Mesendoderm (in vitro differentiated cells): ENCODE measurements around the gene CPNE8.
A peak's percentile ranks its signal among the peaks of the same experiment; 100 is the strongest.

Experiments used
- DNase-seq: peaks from one replicate; pipeline ENCODE4 v3.0.0; 2013
- H2AK5ac ChIP-seq: 2 replicates; pipeline ENCODE4 v1.6.1; 2013; ENCODE audit warnings: low read length, inconsistent platforms
- H2BK120ac ChIP-seq: 2 replicates; pipeline ENCODE4 v1.6.1; 2013; ENCODE audit warnings: low read depth, mild to moderate bottlenecking, low read length, moderate library complexity, mixed read lengths
- H2BK15ac ChIP-seq: replicated peaks from 2 replicates; pipeline ENCODE4 v1.6.1; 2013; ENCODE audit warnings: low read depth, mild to moderate bottlenecking, moderate library complexity
- H2BK5ac ChIP-seq: 2 replicates; pipeline ENCODE4 v1.6.1; 2013; ENCODE audit warnings: low read length, inconsistent platforms
- H3K18ac ChIP-seq: 2 replicates; pipeline ENCODE4 v1.6.1; 2013; ENCODE audit warnings: mild to moderate bottlenecking, low read length, mixed read lengths
- H3K23ac ChIP-seq: one replicate; pipeline ENCODE4 v1.6.1; 2013; ENCODE audit warnings: low read length
- H3K27ac ChIP-seq: 2 replicates; pipeline ENCODE4 v1.5.1; 2013; ENCODE audit warnings: low read depth, mild to moderate bottlenecking, inconsistent platforms, low read length, moderate library complexity
- H3K27me3 ChIP-seq: 2 replicates; pipeline ENCODE4 v1.6.1; 2013; ENCODE audit warnings: low read length, control low read depth, mild to moderate bottlenecking, inconsistent platforms; ENCODE audit not compliant: insufficient read depth, poor library complexity
- H3K36me3 ChIP-seq: 2 replicates; pipeline ENCODE4 v1.6.1; 2013; ENCODE audit warnings: low read length, inconsistent platforms; ENCODE audit not compliant: control insufficient read depth, insufficient read depth
- H3K4ac ChIP-seq: one replicate; pipeline ENCODE4 v1.6.1; 2013; ENCODE audit warnings: low read depth, mild to moderate bottlenecking, low read length, moderate library complexity
- H3K4me1 ChIP-seq: 2 replicates; pipeline ENCODE4 v1.6.1; 2013; ENCODE audit warnings: low read depth, low read length, inconsistent platforms; ENCODE audit not compliant: control insufficient read depth
- H3K4me2 ChIP-seq: 2 replicates; pipeline ENCODE4 v1.6.1; 2013; ENCODE audit warnings: low read length
- H3K4me3 ChIP-seq: 2 replicates; pipeline ENCODE4 v1.5.1; 2013; ENCODE audit warnings: mild to moderate bottlenecking, low read length
- H3K56ac ChIP-seq: one replicate; pipeline ENCODE4 v1.6.1; 2013; ENCODE audit warnings: low read length
- H3K79me1 ChIP-seq: 2 replicates; pipeline ENCODE4 v1.6.1; 2013; ENCODE audit warnings: low read length, inconsistent platforms
- H3K79me2 ChIP-seq: 2 replicates; pipeline ENCODE4 v1.6.1; 2013; ENCODE audit warnings: mild to moderate bottlenecking, low read length; ENCODE audit not compliant: control insufficient read depth, insufficient read depth
- H3K9ac ChIP-seq: 2 replicates; pipeline ENCODE4 v1.6.1; 2013; ENCODE audit warnings: low read length, inconsistent platforms
- H4K5ac ChIP-seq: one replicate; pipeline ENCODE4 v1.6.1; 2013; ENCODE audit warnings: low read length
- H4K8ac ChIP-seq: one replicate; pipeline ENCODE4 v1.6.1; 2013; ENCODE audit warnings: low read depth, mild to moderate bottlenecking, control low read depth, low read length, moderate library complexity
- WGBS: extraction: QIAGEN DNeasy Blood & Tissue Kit; methylation state at CpG from one replicate; pipeline ENCODE4 v1.1.7; 2013; ENCODE audit warnings: low lambda C conversion rate, missing lambda C conversion rate; ENCODE audit not compliant: insufficient coverage; ENCODE audit errors: extremely low coverage; 5-methylcytosine and 5-hydroxymethylcytosine counted together

CPNE8 gene

GRCh38 chr12:38886064-38886463 is 19.3 kb downstream of the CPNE8 start:
- no peak overlapping the region for H2BK15ac ChIP-seq
- no peak overlapping the region for H3K4ac ChIP-seq
- no peak overlapping the region for H2BK120ac ChIP-seq
- H3K56ac ChIP-seq: no peak overlapping the region
- H3K4me2 ChIP-seq: no peak overlapping the region
- H4K5ac ChIP-seq: no peak overlapping the region
- no peak overlapping the region for H4K8ac ChIP-seq
- no peak overlapping the region for H3K27ac ChIP-seq
- H3K9ac ChIP-seq: no peak overlapping the region
- H3K23ac ChIP-seq: no peak overlapping the region
- no peaks in the 10 kb centered on the region for H3K36me3 ChIP-seq
- DNase-seq: no peak
- no peaks in the 10 kb centered on the region for H3K4me1 ChIP-seq
- no peak overlapping the region for H2AK5ac ChIP-seq
- no peak overlapping the region for H2BK5ac ChIP-seq
- no peak overlapping the region for H3K18ac ChIP-seq
- no peak overlapping the region for H3K4me3 ChIP-seq
- H3K79me1 ChIP-seq: no peaks in the 10 kb centered on the region
- H3K27me3 ChIP-seq: no peaks in the 10 kb centered on the region
- no peaks in the 10 kb centered on the region for H3K79me2 ChIP-seq

- Histone ChIP-seq H3K4me2 (no peak overlapping the region), H3K56ac (no peak overlapping the region), H3K4ac (no peak overlapping the region), H3K4me3 (no peak overlapping the region), H3K9ac (no peak overlapping the region), H2BK120ac (no peak overlapping the region), H3K27me3 (no peaks in the 10 kb centered on the region), H3K4me1 (no peaks in the 10 kb centered on the region), H3K23ac (no peak overlapping the region), H3K27ac (no peak overlapping the region), H4K8ac (no peak overlapping the region), H3K79me1 (no peaks in the 10 kb centered on the region), H2BK15ac (no peak overlapping the region), H3K18ac (no peak overlapping the region), H3K79me2 (no peaks in the 10 kb centered on the region), H4K5ac (no peak overlapping the region), H3K36me3 (no peaks in the 10 kb centered on the region), H2AK5ac (no peak overlapping the region), H2BK5ac (no peak overlapping the region)
- no peak for DNase-seq
- no CpG with 5 or more reads among the region's 3 CpGs for WGBS
These were observed 20.7 kb downstream of the CPNE8 start for GRCh38 chr12:38884666-38885065.

GRCh38 chr12:38883629-38884134 is 21.7 kb downstream of the CPNE8 start:
- no peak overlapping the region for H2BK120ac ChIP-seq
- H2BK5ac ChIP-seq: no peak overlapping the region
- H3K23ac ChIP-seq: no peak overlapping the region
- no peak overlapping the region for H4K8ac ChIP-seq
- no peak overlapping the region for H3K9ac ChIP-seq
- no peaks in the 10 kb centered on the region for H3K79me1 ChIP-seq
- no peak overlapping the region for H4K5ac ChIP-seq
- H3K4me2 ChIP-seq: no peak overlapping the region
- no peaks in the 10 kb centered on the region for H3K79me2 ChIP-seq
- no peaks in the 10 kb centered on the region for H3K4me1 ChIP-seq
- H3K4ac ChIP-seq: no peak overlapping the region
- H3K4me3 ChIP-seq: no peak overlapping the region
- H3K27ac ChIP-seq: no peak overlapping the region
- H3K27me3 ChIP-seq: no peaks in the 10 kb centered on the region
- H2BK15ac ChIP-seq: no peak overlapping the region
- no peaks in the 10 kb centered on the region for H3K36me3 ChIP-seq
- no CpG with 5 or more reads among the region's 3 CpGs for WGBS
- no peak overlapping the region for H3K56ac ChIP-seq
- no peak overlapping the region for H3K18ac ChIP-seq
- H2AK5ac ChIP-seq: no peak overlapping the region
- no peak for DNase-seq

GRCh38 chr12:38880288-38880687 is 25.1 kb downstream of the CPNE8 start:
- H4K8ac ChIP-seq: no peak overlapping the region
- no peaks in the 10 kb centered on the region for H3K79me1 ChIP-seq
- no peak overlapping the region for H3K18ac ChIP-seq
- no peak overlapping the region for H2BK5ac ChIP-seq
- no peak for DNase-seq
- H3K9ac ChIP-seq: no peak overlapping the region
- H3K4ac ChIP-seq: no peak overlapping the region
- H2BK120ac ChIP-seq: no peak overlapping the region
- H3K36me3 ChIP-seq: no peaks in the 10 kb centered on the region
- peaks cover 2% of the 10 kb centered on the region for H3K4me1 ChIP-seq
- no peaks in the 10 kb centered on the region for H3K27me3 ChIP-seq
- no peak overlapping the region for H3K4me2 ChIP-seq
- no peak overlapping the region for H4K5ac ChIP-seq
- H2BK15ac ChIP-seq: no peak overlapping the region
- no peak overlapping the region for H3K4me3 ChIP-seq
- no CpG with 5 or more reads among the region's 3 CpGs for WGBS
- H3K56ac ChIP-seq: no peak overlapping the region
- no peak overlapping the region for H3K27ac ChIP-seq
- H2AK5ac ChIP-seq: no peak overlapping the region
- no peak overlapping the region for H3K23ac ChIP-seq
- H3K79me2 ChIP-seq: no peaks in the 10 kb centered on the region

- no peak overlapping the region for H3K27ac ChIP-seq
- H3K4ac ChIP-seq: no peak overlapping the region
- no peak overlapping the region for H3K4me2 ChIP-seq
- no peaks in the 10 kb centered on the region for H3K27me3 ChIP-seq
- no peak overlapping the region for H2BK120ac ChIP-seq
- no peak overlapping the region for H3K9ac ChIP-seq
- H2AK5ac ChIP-seq: no peak overlapping the region
- no peaks in the 10 kb centered on the region for H3K79me1 ChIP-seq
- no peak overlapping the region for H2BK15ac ChIP-seq
- H3K56ac ChIP-seq: no peak overlapping the region
- no peak overlapping the region for H2BK5ac ChIP-seq
- H4K5ac ChIP-seq: no peak overlapping the region
- H3K23ac ChIP-seq: no peak overlapping the region
- 100% methylated on average over 1 of the region's 4 CpGs for WGBS
- no peaks in the 10 kb centered on the region for H3K36me3 ChIP-seq
- H3K4me1 ChIP-seq: peaks cover 2% of the 10 kb centered on the region
- DNase-seq: no peak
- H3K79me2 ChIP-seq: no peaks in the 10 kb centered on the region
- no peak overlapping the region for H3K4me3 ChIP-seq
- H3K18ac ChIP-seq: no peak overlapping the region
- H4K8ac ChIP-seq: no peak overlapping the region
These were observed 26.4 kb downstream of the CPNE8 start for GRCh38 chr12:38878986-38879385.

- Histone ChIP-seq H4K8ac (no peak overlapping the region), H3K4me3 (no peak overlapping the region), H3K27ac (no peak overlapping the region), H3K4me1 (peaks cover 2% of the 10 kb centered on the region), H3K9ac (no peak overlapping the region), H4K5ac (no peak overlapping the region), H3K79me2 (no peaks in the 10 kb centered on the region), H3K23ac (no peak overlapping the region), H2AK5ac (no peak overlapping the region), H3K79me1 (no peaks in the 10 kb centered on the region), H3K4me2 (no peak overlapping the region), H3K18ac (no peak overlapping the region), H3K56ac (no peak overlapping the region), H2BK5ac (no peak overlapping the region), H2BK15ac (no peak overlapping the region), H3K36me3 (no peaks in the 10 kb centered on the region), H3K4ac (no peak overlapping the region), H2BK120ac (no peak overlapping the region), H3K27me3 (no peaks in the 10 kb centered on the region)
- DNase-seq: peak; percentile 36
- no CpG with 5 or more reads among the region's 2 CpGs for WGBS
These were observed 27.1 kb downstream of the CPNE8 start for GRCh38 chr12:38878333-38878705.
